NB4 (cell line): ENCODE data around the gene FYCO1.

Experiments
- DNase-seq: peaks from one replicate; pipeline ENCODE4 v3.0.0; 2010; ENCODE audit warnings: low read depth
- H3K4me3 ChIP-seq: one replicate; pipeline ENCODE4 v1.5.1; 2011; ENCODE audit warnings: mild to moderate bottlenecking, low read depth, low read length, moderate library complexity
- MYC ChIP-seq: IDR thresholded peaks from 2 replicates; pipeline ENCODE4 v1.6.1; 2011; ENCODE audit warnings: low read depth, low read length
- POLR2A ChIP-seq: IDR thresholded peaks from 2 replicates; pipeline ENCODE4 v1.6.1; 2011; ENCODE audit warnings: mild to moderate bottlenecking; ENCODE audit not compliant: insufficient read length; ENCODE audit errors: extremely low read depth
- TF ChIP-seq, protein P1 (sequence below): IDR thresholded peaks from 2 replicates; pipeline ENCODE4 v1.6.1; 2011; ENCODE audit warnings: low read depth, low read length
- TF ChIP-seq, protein P2 (sequence below): IDR thresholded peaks from one replicate; pipeline ENCODE4 v1.5.1; 2012; ENCODE audit warnings: low read depth, low read length

The FYCO1 gene

DNA sequence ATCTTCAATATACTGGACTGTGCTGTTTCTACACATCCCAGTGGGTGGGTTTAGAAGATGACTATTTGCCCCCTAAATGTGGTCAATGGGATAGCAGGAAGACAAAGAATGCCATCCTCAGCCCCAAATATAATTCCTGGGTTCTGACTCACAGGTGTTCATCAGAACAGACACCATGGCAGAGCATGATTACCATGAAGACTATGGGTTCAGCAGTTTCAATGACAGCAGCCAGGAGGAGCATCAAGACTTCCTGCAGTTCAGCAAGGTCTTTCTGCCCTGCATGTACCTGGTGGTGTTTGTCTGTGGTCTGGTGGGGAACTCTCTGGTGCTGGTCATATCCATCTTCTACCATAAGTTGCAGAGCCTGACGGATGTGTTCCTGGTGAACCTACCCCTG, 49.3 kb downstream of the FYCO1 start:
- no peak for DNase-seq
- TF ChIP-seq MYC (no peak), POLR2A (no peak)
- TF ChIP-seq, protein P1, sequence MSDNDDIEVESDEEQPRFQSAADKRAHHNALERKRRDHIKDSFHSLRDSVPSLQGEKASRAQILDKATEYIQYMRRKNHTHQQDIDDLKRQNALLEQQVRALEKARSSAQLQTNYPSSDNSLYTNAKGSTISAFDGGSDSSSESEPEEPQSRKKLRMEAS, result no peak
- TF ChIP-seq, protein P2, sequence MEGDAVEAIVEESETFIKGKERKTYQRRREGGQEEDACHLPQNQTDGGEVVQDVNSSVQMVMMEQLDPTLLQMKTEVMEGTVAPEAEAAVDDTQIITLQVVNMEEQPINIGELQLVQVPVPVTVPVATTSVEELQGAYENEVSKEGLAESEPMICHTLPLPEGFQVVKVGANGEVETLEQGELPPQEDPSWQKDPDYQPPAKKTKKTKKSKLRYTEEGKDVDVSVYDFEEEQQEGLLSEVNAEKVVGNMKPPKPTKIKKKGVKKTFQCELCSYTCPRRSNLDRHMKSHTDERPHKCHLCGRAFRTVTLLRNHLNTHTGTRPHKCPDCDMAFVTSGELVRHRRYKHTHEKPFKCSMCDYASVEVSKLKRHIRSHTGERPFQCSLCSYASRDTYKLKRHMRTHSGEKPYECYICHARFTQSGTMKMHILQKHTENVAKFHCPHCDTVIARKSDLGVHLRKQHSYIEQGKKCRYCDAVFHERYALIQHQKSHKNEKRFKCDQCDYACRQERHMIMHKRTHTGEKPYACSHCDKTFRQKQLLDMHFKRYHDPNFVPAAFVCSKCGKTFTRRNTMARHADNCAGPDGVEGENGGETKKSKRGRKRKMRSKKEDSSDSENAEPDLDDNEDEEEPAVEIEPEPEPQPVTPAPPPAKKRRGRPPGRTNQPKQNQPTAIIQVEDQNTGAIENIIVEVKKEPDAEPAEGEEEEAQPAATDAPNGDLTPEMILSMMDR, result no peak
- H3K4me3 ChIP-seq, result no peak overlapping the region

DNA sequence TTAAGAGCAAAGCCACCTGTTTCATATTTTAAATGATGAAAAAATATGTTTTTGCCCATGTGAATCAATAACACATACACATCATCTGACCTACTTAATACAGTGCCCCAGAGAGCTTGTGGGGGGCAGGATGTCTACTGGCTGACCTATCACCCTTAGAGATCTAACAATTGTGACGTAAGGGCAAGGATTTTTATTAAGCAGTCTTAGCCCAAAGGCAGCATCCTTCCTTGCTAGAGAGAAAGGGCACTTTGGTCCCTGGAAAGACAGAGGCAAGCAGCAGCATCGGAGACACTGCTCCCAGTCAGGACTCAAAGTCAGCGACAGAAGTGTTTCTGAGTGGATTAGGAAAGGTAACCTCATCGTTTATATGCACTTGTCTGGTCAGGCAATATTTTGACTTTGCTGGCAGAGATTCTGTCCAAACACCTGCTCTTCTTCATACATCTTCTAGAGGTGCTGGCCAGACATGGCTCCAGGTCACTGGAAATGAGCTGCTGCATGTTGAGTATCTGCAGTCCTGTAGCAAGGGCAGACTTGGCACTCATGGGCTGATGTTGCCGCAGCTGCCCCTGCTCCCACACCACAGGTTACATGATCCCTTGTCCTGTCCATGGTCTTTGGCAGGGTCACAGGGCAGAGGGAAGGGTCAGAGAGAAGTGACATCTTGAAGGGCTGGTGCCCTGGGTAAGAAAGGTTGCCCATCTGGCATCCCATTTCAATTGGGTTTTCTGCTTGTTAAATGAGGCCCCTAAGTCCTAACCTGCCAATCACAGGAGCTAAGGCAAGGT, 50.6 kb downstream of the FYCO1 start:
- no peak for DNase-seq
- no peak overlapping the region for H3K4me3 ChIP-seq
- TF ChIP-seq, protein P1, result no peak
- TF ChIP-seq MYC, result no peak
- TF ChIP-seq, protein P2, result no peak
- no peak for TF ChIP-seq POLR2A

DNA sequence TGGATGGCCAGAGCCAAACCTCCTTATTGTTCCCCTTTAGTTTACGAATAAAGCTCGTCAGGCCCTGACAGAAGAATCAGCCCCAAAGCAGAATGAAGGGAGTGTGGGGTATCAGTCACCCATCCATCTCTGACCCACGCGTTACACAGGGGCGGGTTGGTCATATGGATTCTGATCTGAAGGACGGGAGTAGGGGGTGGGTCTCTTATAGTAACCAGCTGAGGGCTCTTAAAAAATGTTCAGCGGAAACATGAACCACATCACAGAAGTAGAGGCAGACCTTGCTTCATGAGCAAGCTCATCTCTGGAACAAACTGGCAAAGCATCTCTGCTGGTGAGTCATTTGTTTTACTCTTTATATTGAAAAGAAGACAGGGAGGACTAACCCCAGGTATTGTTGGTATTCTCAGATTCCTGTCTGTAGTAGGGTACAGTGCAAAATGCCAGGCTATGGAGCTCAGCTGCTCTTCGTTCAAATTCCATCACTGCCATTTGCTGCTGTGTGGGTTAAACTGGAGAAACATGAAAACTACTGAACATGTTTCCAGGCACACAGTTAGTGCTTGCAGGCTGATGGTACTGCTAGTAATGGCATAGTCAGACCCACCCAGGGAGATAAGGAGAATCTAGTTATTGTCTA, 52.3 kb downstream of the FYCO1 start, which contains the start of gene CXCR6:
Gene CXCR6, plus strand, starts transcription at position 258 of the 640 bp plus-strand sequence. CDS start 3,018 bp downstream, outside the sequence.
- no peak within 1 kb of the TSS for H3K4me3 ChIP-seq
- DNase-seq, result no peak
- TF ChIP-seq, protein P2, result no peak
- TF ChIP-seq POLR2A (no peak), MYC (no peak)
- TF ChIP-seq, protein P1, result no peak

DNA sequence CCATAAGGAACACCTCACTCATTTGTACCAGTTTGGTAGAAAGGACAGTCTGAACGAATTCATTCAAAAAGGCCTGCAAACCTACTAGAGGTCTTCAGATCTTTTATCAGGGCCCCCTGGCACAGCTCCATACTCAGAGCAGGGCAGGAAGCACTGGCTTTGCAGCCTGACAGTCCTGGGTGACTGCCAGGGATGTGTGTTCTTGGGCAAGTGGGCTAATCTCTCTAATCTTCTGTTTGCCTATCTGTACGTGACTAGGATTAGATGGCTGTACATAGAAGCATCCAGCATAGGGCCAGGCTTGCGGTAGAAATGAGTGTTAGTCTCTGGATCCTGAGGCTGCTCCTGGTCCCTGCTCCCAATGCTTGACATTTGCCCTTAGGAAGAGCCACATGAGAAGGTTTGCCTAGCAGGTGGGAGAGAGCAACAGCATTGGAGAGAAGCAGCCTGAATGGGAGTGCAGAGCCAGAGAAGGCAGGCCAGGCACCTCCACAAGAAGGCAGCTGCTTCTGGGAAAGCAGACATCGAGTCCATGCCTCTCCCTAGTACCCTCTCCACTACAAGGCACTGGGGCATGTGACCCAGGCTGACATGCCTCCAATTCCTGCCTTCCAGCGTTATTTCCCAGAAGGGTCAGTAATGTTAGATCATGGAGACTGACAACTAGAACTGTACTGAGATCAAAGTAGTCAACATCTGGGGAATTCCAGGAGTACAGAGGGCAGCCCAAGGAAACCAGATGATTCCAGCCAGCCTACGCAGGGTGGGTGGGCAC, 53.4 kb downstream of the FYCO1 start:
- H3K4me3 ChIP-seq, result no peak overlapping the region
- DNase-seq, result no peak
- TF ChIP-seq MYC, result no peak

DNA sequence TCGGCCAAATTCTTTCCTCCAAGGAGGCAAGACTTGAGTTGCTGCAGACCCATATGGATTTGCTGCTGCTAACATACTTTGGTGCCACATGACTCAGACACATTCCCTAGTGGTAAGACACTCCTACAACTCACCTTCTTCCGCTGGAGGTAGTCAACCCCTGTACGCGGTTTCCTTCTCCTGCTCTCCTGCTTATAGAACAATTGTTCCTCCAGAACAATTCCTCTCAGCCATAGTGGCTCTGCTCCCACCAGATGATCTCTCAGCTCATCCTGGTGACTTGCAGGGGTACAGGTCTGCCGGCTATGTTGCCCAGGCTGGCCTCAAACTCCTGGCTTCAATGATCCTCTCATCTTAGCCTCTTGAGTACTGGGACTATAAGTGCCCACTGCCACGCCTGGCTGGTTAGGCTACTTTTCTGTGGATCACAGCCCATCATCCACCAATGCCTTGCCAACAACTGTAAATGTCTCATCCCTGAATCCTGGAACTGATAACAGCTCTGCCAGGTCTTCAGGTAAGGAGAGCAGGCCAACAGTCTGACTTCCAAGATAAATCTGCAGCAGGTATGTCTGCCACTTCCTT, 54.8 kb downstream of the FYCO1 start:
- TF ChIP-seq POLR2A (no peak), MYC (no peak)
- TF ChIP-seq, protein P2, result no peak
- TF ChIP-seq, protein P1, result no peak
- H3K4me3 ChIP-seq, result no peak overlapping the region
- DNase-seq, result no peak
